HepG2 (cell line): ENCODE data around the gene CCL27. TPM values are rescaled to one million over a fixed set of nuclear protein-coding genes. Genes with fewer than 3 reads are reported as not detected.

Source experiments
- ATAC-seq: fragments of 200-7000 bp; cut with Tn5 transposase; 3 replicates; pipeline ENCODE4 v1.9.1; 2020; ENCODE audit warnings: mild to moderate bottlenecking, moderate library complexity
- BruUV-seq: library from RNA; stranded (reverse); fragments of 400-500 nt; replicated peaks from 2 replicates; lab custom pipeline; 2021; lab: Mats Ljungman, UMichigan
- CTCF ChIA-PET: fragments of 300-600 bp; formaldehyde crosslinking; extraction: SDS; loops from one replicate; lab custom pipeline; 2021; ENCODE audit warnings: low total read pairs, inconsistent platforms, low intra/inter-chr PET ratio; lab: Yijun Ruan, JAX
- POLR2A ChIA-PET: fragments of 350-600 bp; sonication (Branson Sonifier 250); formaldehyde crosslinking; loops from one replicate; lab custom pipeline; 2020; ENCODE audit warnings: antibody characterized with exemption, inconsistent platforms; lab: Yijun Ruan, JAX
- DNase-seq: peaks from one replicate; pipeline ENCODE4 v3.0.0-alpha.2; 2015; ENCODE audit warnings: low spot score
- FAIRE-seq: peaks from 3 replicates; lab custom pipeline; 2011; peaks lifted over from hg19 to GRCh38; lab: Jason Lieb, UNC
- H2AFZ ChIP-seq: one replicate; pipeline ENCODE4 v1.6.1; 2011; ENCODE audit warnings: low read length, inconsistent platforms
- H3K27ac ChIP-seq: fragments of 300-600 bp; 3 replicates; pipeline ENCODE4 v1.8.0; 2011; ENCODE audit warnings: mixed run types, mild to moderate bottlenecking, mixed read lengths, low read length, inconsistent platforms; ENCODE audit not compliant: insufficient read depth; ENCODE audit errors: extremely low read length
- H3K27me3 ChIP-seq, 2 experiments: fragments of 200-600 bp in 1 of 2; 2 replicates in 1 of 2; 3 replicates in 1 of 2; pipeline versions ENCODE4 v1.6.0 to v1.8.0; 2011; ENCODE audit warnings: low read length in 2 of 2, mild to moderate bottlenecking in 2 of 2, moderate library complexity in 2 of 2, inconsistent platforms in 1 of 2; ENCODE audit not compliant: insufficient read depth in 2 of 2, control insufficient read depth in 1 of 2
- H3K36me3 ChIP-seq, 2 experiments: fragments of 200-600 bp in 1 of 2; replicated peaks in 1 of 2; 2 replicates in 1 of 2; 3 replicates in 1 of 2; pipeline versions ENCODE4 v1.5.1 to v1.8.0; 2011; ENCODE audit warnings: low read length in 2 of 2, inconsistent platforms in 1 of 2; ENCODE audit not compliant: insufficient read depth in 2 of 2, control insufficient read depth in 1 of 2
- H3K4me1 ChIP-seq: 2 replicates; pipeline ENCODE4 v1.5.1; 2012; ENCODE audit warnings: low read length, inconsistent platforms; ENCODE audit not compliant: insufficient read depth
- H3K4me2 ChIP-seq: 2 replicates; pipeline ENCODE4 v1.6.0; 2011; ENCODE audit warnings: low read depth, low read length, inconsistent platforms
- H3K4me3 ChIP-seq, 3 experiments: fragments of 200-600 bp in 1 of 3; sonication (generic), shearing (Covaris generic) in 1 of 3; replicated peaks in 1 of 3; 2 replicates each; pipeline ENCODE4 v1.5.1; 2011 to 2016; ENCODE audit warnings: low read length in 3 of 3, inconsistent platforms in 2 of 3, low read depth in 2 of 3, mild to moderate bottlenecking in 2 of 3, control low read depth in 1 of 3, mixed read lengths in 1 of 3; ENCODE audit not compliant: insufficient read depth in 1 of 3
- H3K79me2 ChIP-seq: one replicate; pipeline ENCODE4 v1.6.1; 2011; ENCODE audit warnings: low read length, inconsistent platforms; ENCODE audit not compliant: insufficient read depth
- H3K9ac ChIP-seq: 2 replicates; pipeline ENCODE4 v1.6.0; 2011; ENCODE audit warnings: mild to moderate bottlenecking, low read depth, low read length, inconsistent platforms; ENCODE audit not compliant: insufficient read depth
- H3K9me3 ChIP-seq: 2 replicates; pipeline ENCODE4 v1.5.1; 2012; ENCODE audit warnings: mild to moderate bottlenecking, low read length
- H4K20me1 ChIP-seq: 2 replicates; pipeline ENCODE4 v1.6.0; 2011; ENCODE audit warnings: inconsistent platforms, mild to moderate bottlenecking, low read length, moderate library complexity; ENCODE audit not compliant: insufficient read depth
- BCL3 ChIP-seq: sonication (generic); formaldehyde crosslinking; IDR thresholded peaks from 2 replicates; pipeline ENCODE4 v1.5.1; 2020; ENCODE audit warnings: mild to moderate bottlenecking, missing genetic modification reagents, moderate library complexity
- MAFF ChIP-seq: IDR thresholded peaks from 2 replicates; pipeline ENCODE4 v1.6.1; 2011; ENCODE audit warnings: low read depth, low read length, improper control_type of control experiment
- MAFK ChIP-seq, 2 experiments: IDR thresholded peaks in 1 of 2; conservative IDR thresholded peaks in 1 of 2; 2 replicates each; pipeline ENCODE4 v1.6.1; 2011; ENCODE audit warnings: improper control_type of control experiment in 2 of 2, low read length in 2 of 2
- MTF2 ChIP-seq: sonication (generic); formaldehyde crosslinking; IDR thresholded peaks from 2 replicates; pipeline ENCODE4 v1.5.0; 2020; ENCODE audit warnings: missing genetic modification reagents, borderline replicate concordance
- NR2F1 ChIP-seq, 2 experiments: fragments of 450-650 bp in 1 of 2; formaldehyde crosslinking in 1 of 2; IDR thresholded peaks; 2 replicates each; pipeline versions ENCODE4 v1.5.0 to v1.6.1; 2016 to 2020; ENCODE audit warnings: mild to moderate bottlenecking in 1 of 2, missing compliant biosample characterization in 1 of 2, missing genetic modification reagents in 1 of 2, moderate library complexity in 1 of 2
- RFX1 ChIP-seq: fragments of 450-650 bp; IDR thresholded peaks from 2 replicates; pipeline ENCODE4 v1.6.1; 2017
- SIX4 ChIP-seq: sonication (generic); formaldehyde crosslinking; IDR thresholded peaks from 2 replicates; pipeline ENCODE4 v1.4.0; 2020; ENCODE audit warnings: missing genetic modification reagents
- THYN1 ChIP-seq: sonication (generic); formaldehyde crosslinking; IDR thresholded peaks from 2 replicates; pipeline ENCODE4 v1.8.1; 2023; ENCODE audit warnings: low read depth, mild to moderate bottlenecking, moderate library complexity, missing genetic modification reagents, borderline replicate concordance
- ZNF772 ChIP-seq: sonication (generic); formaldehyde crosslinking; IDR thresholded peaks from 2 replicates; pipeline ENCODE4 v1.5.0; 2020; ENCODE audit warnings: mild to moderate bottlenecking, missing genetic modification reagents
- WGBS: methylation state at CpG from one replicate; pipeline ENCODE4 v1.1.6; 2017; ENCODE audit warnings: low lambda C conversion rate; 5-methylcytosine and 5-hydroxymethylcytosine counted together
- in situ Hi-C: cut with HindIII; loops from 2 replicates; pipeline ENCODE4 v1.10.0; 2017; ENCODE audit warnings: low pct_unique_long_range_greater_than_20kb; ENCODE audit not compliant: extremely low pct_ligation_motif_present
- intact Hi-C: fragments of 100-400 bp; cut with micrococcal nuclease; formaldehyde crosslinking; loops from one replicate; pipeline ENCODE4 v1.10.0; 2022; ENCODE audit not compliant: unreplicated experiment
- polyA plus RNA-seq, 8 experiments: library from polyadenylated mRNA; depleted of rRNA in 3 of 8; stranded (reverse) in 7 of 8; unstranded in 1 of 8; fragments of >200 nt; fragmentation: Illumina TruSeq in 4 of 8; extraction: Trizol in 4 of 8; gene quantifications; 2 replicates each; pipeline versions ENCODE4 v1.2.1 to v1.2.3, GENCODE V29; 2011 to 2016; ENCODE audit warnings: low read depth in 4 of 8, missing spikeins in 1 of 8, mixed read lengths in 1 of 8; ENCODE audit not compliant: insufficient read depth in 1 of 8
- total RNA-seq, 5 experiments: library from RNA; depleted of rRNA; stranded (reverse); fragments of >200 nt; fragmentation: Illumina TruSeq; extraction: Trizol; gene quantifications; 2 replicates each; pipeline ENCODE4 v1.2.3, GENCODE V29; 2016; ENCODE audit warnings: low read depth in 1 of 5

The CCL27 gene
- total and polyA plus RNA-seq, 2 of the 13 experiments (the other 11 are each of a cell fraction or from before 2014, with no cell fraction given), result not detected

- no peak for TF ChIP-seq BCL3 (CRISPR knock-in tag)
- TF ChIP-seq ZNF772 (CRISPR knock-in tag), result no peak
- no peak for TF ChIP-seq MTF2 (CRISPR knock-in tag)
- TF ChIP-seq NR2F1 (CRISPR knock-in tag; IDR thresholded peaks at IDR 0.05), result no peak
- no peak for TF ChIP-seq RFX1
Measured at GRCh38 chr9:34671307-34671706, 8.8 kb upstream of the CCL27 start (continued).

GRCh38 chr9:34669809-34670562, 7.5 kb upstream of the CCL27 start:
- Histone ChIP-seq H3K4me2 (no peak overlapping the region), H3K27ac (no peak overlapping the region), H2AFZ (no peak overlapping the region), H4K20me1 (no peaks in the 10 kb centered on the region), H3K9me3 (no peaks in the 10 kb centered on the region), H3K36me3 (no peaks in the 10 kb centered on the region), H3K4me1 (peaks cover 10% of the 10 kb centered on the region), H3K4me3 (no peak overlapping the region), H3K79me2 (no peaks in the 10 kb centered on the region), H3K9ac (no peak overlapping the region), H3K27me3 (no peaks in the 10 kb centered on the region)
- FAIRE-seq (no peak), DNase-seq (no peak), ATAC-seq (no peak)
- TF ChIP-seq THYN1 (CRISPR knock-in tag) (no peak), SIX4 (CRISPR knock-in tag) (no peak), MAFK (conservative IDR thresholded peaks at IDR 0.05 in 1 of 2, IDR thresholded peaks at IDR 0.05 in 1 of 2; ENCODE audit: low read length in 2 of 2) (peak; percentile 78 to 86), MAFF (peak; percentile 68)
- intact Hi-C loops, result no loop called here
- BruUV-seq, result no TSS peak
- WGBS, result 61% methylated on average over 5 of the region's 5 CpGs
- ChIA-PET CTCF (no interaction called here), POLR2A (no interaction called here)
- in situ Hi-C loops, result no loop called here
